WTC11 (cell line): ENCODE measurements around the gene INCA1.

Experiments
- ATF2 ChIP-seq: sonication (generic); formaldehyde crosslinking; IDR thresholded peaks from 2 replicates; pipeline ENCODE4 v1.8.1; 2022; ENCODE audit warnings: low read depth, missing genetic modification reagents, borderline replicate concordance
- CREB1 ChIP-seq: sonication (generic); formaldehyde crosslinking; IDR thresholded peaks from 2 replicates; pipeline ENCODE4 v1.8.0; 2023; ENCODE audit warnings: mild to moderate bottlenecking, missing genetic modification reagents
- CTCF ChIP-seq: fragments of 200-600 bp; IDR thresholded peaks from 2 replicates; pipeline ENCODE4 v1.8.0; 2022; ENCODE audit warnings: antibody characterized with exemption
- ESRRA ChIP-seq: sonication (generic); formaldehyde crosslinking; IDR thresholded peaks from 2 replicates; pipeline ENCODE4 v1.8.1; 2022; ENCODE audit warnings: mild to moderate bottlenecking, missing genetic modification reagents, borderline replicate concordance
- FOXJ3 ChIP-seq: sonication (generic); formaldehyde crosslinking; IDR thresholded peaks from 2 replicates; pipeline ENCODE4 v1.9.0; 2021; ENCODE audit warnings: missing genetic modification reagents, mild to moderate bottlenecking, borderline replicate concordance
- FOXK1 ChIP-seq: sonication (generic); formaldehyde crosslinking; IDR thresholded peaks from 2 replicates; pipeline ENCODE4 v1.8.0; 2022; ENCODE audit warnings: mild to moderate bottlenecking, moderate library complexity, missing genetic modification reagents
- GRHL2 ChIP-seq: fragments of 250-450 bp; sonication (Bioruptor Pico); IDR thresholded peaks from 2 replicates; pipeline ENCODE4 v1.8.0; 2022; ENCODE audit warnings: mild to moderate bottlenecking, moderate library complexity; ENCODE audit not compliant: insufficient replicate concordance, severe bottlenecking
- MXD4 ChIP-seq: fragments of 250-450 bp; sonication (Bioruptor Pico); IDR thresholded peaks from 2 replicates; pipeline ENCODE4 v1.8.0; 2021; ENCODE audit warnings: mild to moderate bottlenecking, moderate library complexity, borderline replicate concordance
- SMAD3 ChIP-seq: sonication (generic); formaldehyde crosslinking; IDR thresholded peaks from 2 replicates; pipeline ENCODE4 v1.8.0; 2022; ENCODE audit warnings: missing genetic modification reagents, mild to moderate bottlenecking, borderline replicate concordance
- SOX15 ChIP-seq: fragments of 250-450 bp; sonication (Bioruptor Pico); IDR thresholded peaks from 2 replicates; pipeline ENCODE4 v1.9.0; 2021; ENCODE audit warnings: mild to moderate bottlenecking
- SP1 ChIP-seq: sonication (generic); formaldehyde crosslinking; conservative IDR thresholded peaks from 2 replicates; pipeline ENCODE4 v1.8.1; 2022; ENCODE audit warnings: missing genetic modification reagents
- STAT6 ChIP-seq: sonication (generic); formaldehyde crosslinking; conservative IDR thresholded peaks from 2 replicates; pipeline ENCODE4 v1.8.1; 2023; ENCODE audit warnings: mild to moderate bottlenecking, low read depth, missing genetic modification reagents, moderate library complexity
- TP53 ChIP-seq: sonication (generic); formaldehyde crosslinking; IDR thresholded peaks from 2 replicates; pipeline ENCODE4 v1.8.1; 2023; ENCODE audit warnings: mild to moderate bottlenecking, missing genetic modification reagents
- ZNF512 ChIP-seq: sonication (generic); formaldehyde crosslinking; IDR thresholded peaks from 2 replicates; pipeline ENCODE4 v1.8.1; 2022; ENCODE audit warnings: missing genetic modification reagents, borderline replicate concordance

- TF ChIP-seq SOX15 (no peak), STAT6 (no peak), CTCF (no peak), TP53 (no peak), FOXK1 (CRISPR knock-in tag) (no peak), GRHL2 (no peak), CREB1 (CRISPR knock-in tag) (no peak), MXD4 (no peak), ESRRA (CRISPR knock-in tag) (no peak), FOXJ3 (no peak), SMAD3 (CRISPR knock-in tag) (no peak), SP1 (CRISPR knock-in tag) (no peak), ATF2 (no peak), ZNF512 (CRISPR knock-in tag) (no peak)
These were observed 28.8 kb downstream of the INCA1 start for GRCh38 chr17:4968486-4969046.
